AG09319 (cell line): ENCODE results near the gene CDON.

Source experiments
- DNase-seq: peaks from one replicate; pipeline ENCODE4 v3.0.0-alpha.2; 2010; ENCODE audit warnings: low read depth; ENCODE audit errors: extremely low read depth
- TF ChIP-seq, protein P1 (sequence below): IDR thresholded peaks from 2 replicates; pipeline ENCODE4 v1.5.1; 2011; ENCODE audit warnings: low read depth, mild to moderate bottlenecking, inconsistent platforms, low read length, moderate library complexity

Gene CDON

DNA sequence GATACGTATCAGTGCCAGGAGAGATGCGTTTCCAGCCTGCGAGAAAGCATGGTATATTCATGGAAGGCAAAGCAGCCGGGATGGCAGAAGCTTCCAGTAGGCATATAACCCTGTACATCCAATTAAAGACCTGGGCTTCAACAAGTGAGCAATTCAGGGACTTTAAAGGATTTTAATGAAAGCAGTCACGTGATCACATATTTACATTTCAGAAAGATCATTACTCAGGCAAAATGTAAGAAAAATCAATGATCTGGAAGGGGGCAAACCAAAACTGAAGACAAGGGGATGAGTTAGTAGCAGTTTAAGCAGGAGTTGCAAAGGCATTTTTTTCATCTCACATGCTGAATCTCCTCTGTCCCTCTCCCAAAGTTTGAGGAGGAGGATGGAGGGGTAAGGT lies 7.8 kb downstream of the CDON start:
- TF ChIP-seq, protein P1, sequence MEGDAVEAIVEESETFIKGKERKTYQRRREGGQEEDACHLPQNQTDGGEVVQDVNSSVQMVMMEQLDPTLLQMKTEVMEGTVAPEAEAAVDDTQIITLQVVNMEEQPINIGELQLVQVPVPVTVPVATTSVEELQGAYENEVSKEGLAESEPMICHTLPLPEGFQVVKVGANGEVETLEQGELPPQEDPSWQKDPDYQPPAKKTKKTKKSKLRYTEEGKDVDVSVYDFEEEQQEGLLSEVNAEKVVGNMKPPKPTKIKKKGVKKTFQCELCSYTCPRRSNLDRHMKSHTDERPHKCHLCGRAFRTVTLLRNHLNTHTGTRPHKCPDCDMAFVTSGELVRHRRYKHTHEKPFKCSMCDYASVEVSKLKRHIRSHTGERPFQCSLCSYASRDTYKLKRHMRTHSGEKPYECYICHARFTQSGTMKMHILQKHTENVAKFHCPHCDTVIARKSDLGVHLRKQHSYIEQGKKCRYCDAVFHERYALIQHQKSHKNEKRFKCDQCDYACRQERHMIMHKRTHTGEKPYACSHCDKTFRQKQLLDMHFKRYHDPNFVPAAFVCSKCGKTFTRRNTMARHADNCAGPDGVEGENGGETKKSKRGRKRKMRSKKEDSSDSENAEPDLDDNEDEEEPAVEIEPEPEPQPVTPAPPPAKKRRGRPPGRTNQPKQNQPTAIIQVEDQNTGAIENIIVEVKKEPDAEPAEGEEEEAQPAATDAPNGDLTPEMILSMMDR = no peak
- no peak for DNase-seq

DNA sequence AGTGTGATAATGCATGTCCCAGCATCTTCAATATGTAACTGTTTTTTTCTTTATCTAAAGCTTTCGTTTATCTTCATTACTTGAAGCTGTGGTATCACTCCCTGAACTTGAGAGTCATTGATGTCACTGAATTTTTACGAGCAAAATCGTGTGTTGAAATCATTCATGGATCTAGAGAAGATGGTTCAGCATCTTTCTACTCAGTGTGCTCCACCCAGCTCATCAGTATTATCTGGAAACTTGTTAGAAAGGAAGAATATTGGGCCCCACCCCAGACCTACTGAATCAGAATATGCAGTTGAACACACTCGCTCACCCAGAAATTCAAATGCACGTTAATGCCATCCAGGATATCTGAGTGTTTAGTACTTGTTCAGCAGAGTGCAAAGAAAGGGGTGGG lies 8.3 kb downstream of the CDON start:
- DNase-seq = no peak
- TF ChIP-seq, protein P1 = no peak

DNA sequence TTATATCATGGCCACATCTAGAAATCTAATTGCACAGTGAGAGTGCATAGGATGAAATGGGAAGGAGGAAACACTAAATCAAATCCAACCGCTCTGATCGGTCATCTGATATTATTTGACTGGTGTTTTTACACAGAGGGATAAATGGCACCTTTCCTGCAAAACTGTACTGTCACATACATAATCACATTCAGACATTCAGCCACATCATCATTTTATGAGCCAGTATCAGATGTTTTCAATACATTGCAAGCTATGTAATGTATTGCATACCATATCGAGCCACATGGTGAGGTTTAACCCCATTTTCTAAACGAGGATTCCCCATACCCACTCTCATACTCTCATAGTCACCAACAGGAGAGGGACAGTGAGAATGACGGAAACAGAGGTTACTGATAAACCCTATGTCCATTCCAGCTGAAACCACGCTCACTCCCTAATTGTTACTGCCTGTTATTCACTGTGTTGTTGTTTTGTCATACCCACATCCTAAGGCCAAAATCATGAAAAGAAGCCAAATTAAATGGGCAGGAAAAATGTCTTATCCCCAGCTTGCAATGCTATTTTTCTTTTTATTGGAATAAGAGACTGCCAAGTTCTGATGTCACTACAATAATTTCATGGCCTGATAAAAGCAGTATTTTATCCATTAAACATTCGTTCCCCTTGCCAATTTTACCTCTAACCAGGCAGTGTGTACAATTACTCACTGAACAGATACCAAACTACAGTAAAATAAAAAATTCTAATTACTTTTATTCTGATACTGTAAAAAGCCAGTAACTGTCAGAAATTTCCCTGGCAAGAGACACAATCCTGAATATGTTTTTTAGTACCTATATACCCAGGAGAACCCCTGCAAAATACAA lies 9.0 kb downstream of the CDON start:
- TF ChIP-seq, protein P1 = no peak
- no peak for DNase-seq

DNA sequence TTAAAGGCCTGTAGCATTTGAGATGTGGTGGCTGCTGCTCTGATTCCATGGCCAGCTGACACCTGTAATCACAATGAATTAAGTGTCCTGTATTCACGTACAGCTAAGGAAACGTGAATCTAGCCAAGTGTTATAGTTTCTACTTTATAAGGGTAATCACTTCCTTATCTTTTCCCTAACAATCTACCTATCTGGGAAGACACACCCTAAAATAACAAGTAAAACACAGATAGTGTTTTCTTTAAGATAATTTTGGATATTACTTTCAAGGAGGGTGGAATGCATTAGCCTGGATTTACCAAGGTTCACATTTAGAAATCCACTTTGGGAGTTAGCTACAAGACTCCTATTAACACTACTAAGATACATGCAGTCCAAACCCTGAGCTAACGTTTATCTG lies 11.5 kb downstream of the CDON start:
- no peak for DNase-seq
- TF ChIP-seq, protein P1 = no peak

DNA sequence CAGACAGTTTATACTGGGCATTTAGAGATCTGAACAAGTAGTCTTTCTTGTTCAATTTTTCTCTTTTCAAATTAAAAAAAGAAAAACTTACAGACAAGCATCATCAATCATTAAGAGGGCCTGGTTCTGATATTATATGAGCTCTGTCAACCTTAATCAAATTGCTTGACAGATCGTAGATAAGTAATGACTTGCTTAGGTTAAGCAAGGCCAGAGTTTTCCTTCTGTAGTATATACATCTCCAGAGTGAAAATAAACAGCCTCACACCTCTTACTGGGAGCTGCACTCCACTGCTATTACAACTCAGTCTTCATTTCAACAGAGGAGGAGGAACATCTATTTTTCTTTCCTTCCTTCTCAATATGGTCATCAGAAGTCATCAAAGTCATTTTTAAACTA lies 13.5 kb downstream of the CDON start:
- DNase-seq = no peak
- TF ChIP-seq, protein P1 = no peak

DNA sequence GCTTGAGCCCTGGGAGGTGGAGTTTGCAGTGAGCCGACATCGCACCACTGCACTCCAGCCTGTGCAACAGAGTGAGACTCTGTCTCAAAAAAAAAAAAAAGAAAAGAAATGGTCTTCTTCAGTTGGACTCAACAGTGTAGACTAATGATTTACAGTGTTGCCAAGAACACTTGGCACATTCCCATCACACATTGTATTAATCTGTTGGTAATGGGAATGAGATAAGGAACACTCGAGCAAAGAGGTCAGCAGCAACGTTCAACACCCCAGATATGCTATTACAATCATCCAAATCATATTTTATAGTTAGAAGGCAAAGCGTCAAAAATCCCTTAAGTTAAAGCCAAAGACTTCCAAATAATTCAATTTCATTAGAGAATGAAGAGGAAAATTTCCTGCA lies 14.5 kb downstream of the CDON start:
- TF ChIP-seq, protein P1 = no peak
- DNase-seq = no peak

DNA sequence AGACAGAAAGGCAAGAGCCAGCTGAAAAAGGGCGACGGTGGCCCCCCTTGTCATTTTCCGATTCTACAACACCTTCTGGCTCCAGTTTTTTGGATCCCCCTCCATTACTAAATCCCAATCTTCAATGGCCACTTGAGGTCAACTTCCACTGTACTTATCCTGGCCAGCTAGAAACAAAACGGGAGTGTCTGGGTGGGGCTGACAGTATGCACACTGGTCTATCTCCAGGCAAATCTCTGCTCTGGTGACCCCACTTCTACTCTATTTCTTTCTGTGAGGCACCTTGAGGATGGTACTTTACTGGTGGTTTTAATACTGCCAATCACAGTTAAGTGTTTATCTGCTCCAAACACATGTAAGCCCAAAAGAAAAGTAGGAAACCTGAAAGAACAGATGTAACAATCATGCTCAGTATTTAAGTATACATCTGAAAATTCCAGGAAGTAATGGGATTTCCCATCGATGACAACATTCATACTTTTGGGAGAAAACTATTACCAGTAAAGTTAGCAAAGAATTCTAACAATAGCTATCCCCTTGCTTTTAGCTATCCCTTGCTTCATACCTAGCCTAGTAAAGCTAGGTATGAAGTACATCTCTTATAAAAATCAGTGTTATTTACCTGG lies 16.0 kb downstream of the CDON start:
- TF ChIP-seq, protein P1 = no peak
- no peak for DNase-seq
